IMR-90 (cell line): ENCODE results near the gene DOC2B.

Source experiments
- ELK1 ChIP-seq: fragments of 150-350 bp; IDR thresholded peaks from 2 replicates; pipeline ENCODE4 v1.6.1; 2016; ENCODE audit warnings: low read depth, mild to moderate bottlenecking, low read length, moderate library complexity, borderline replicate concordance
- MXI1 ChIP-seq: IDR thresholded peaks from 2 replicates; pipeline ENCODE4 v1.6.1; 2012; ENCODE audit warnings: low read depth, mild to moderate bottlenecking, low read length, moderate library complexity, borderline replicate concordance
- RFX5 ChIP-seq: IDR thresholded peaks from 2 replicates; pipeline ENCODE4 v1.8.0; 2012; ENCODE audit warnings: low read depth, mild to moderate bottlenecking, low read length, moderate library complexity
- SMC3 ChIP-seq: fragments of 150-350 bp; IDR thresholded peaks from 2 replicates; pipeline ENCODE4 v1.6.1; 2016; ENCODE audit warnings: low read depth, mild to moderate bottlenecking, antibody characterized with exemption, low read length, moderate library complexity
- USF2 ChIP-seq: fragments of 150-350 bp; IDR thresholded peaks from 2 replicates; pipeline ENCODE4 v1.6.1; 2017; ENCODE audit warnings: mild to moderate bottlenecking, antibody characterized with exemption, low read length, low read depth

- TF ChIP-seq RFX5 (no peak), USF2 (no peak), SMC3 (no peak), MXI1 (no peak), ELK1 (no peak)
Measured at GRCh38 chr17:199191-199604, 17.7 kb upstream of the DOC2B start.
